GM12801 (cell line): ENCODE data around the gene RSBN1L.

Experiments used
- CTCF ChIP-seq: IDR thresholded peaks from one replicate; pipeline ENCODE4 v1.5.1; 2011; ENCODE audit warnings: control low read depth; ENCODE audit not compliant: insufficient read length; ENCODE audit errors: extremely low read depth

RSBN1L gene

GRCh38 chr7:77831481-77831880, 135.2 kb downstream of the RSBN1L start:
- TF ChIP-seq CTCF = no peak

GRCh38 chr7:77831953-77832352, 135.7 kb downstream of the RSBN1L start:
- no peak for TF ChIP-seq CTCF
